Stimulated activated CD4-positive, alpha-beta T cell treated with anti-CD3 and anti-CD28 coated beads, Interleukin-12 subunit alpha, Interleukin-12 subunit beta, amount 100 ng/mL, for 48 hours (primary cell): Measurements from ENCODE around the gene STUB1.

Experiments
- DNase-seq, 3 donors: peaks; one replicate each; pipeline ENCODE4 v3.0.0-alpha.2; 2020; ENCODE audit warnings: low read depth in 2 of 3, low spot score in 1 of 3

Gene STUB1

GRCh38 chr16:711084-711483 lies 30.9 kb downstream of the STUB1 start:
- DNase-seq: no peak

DNA sequence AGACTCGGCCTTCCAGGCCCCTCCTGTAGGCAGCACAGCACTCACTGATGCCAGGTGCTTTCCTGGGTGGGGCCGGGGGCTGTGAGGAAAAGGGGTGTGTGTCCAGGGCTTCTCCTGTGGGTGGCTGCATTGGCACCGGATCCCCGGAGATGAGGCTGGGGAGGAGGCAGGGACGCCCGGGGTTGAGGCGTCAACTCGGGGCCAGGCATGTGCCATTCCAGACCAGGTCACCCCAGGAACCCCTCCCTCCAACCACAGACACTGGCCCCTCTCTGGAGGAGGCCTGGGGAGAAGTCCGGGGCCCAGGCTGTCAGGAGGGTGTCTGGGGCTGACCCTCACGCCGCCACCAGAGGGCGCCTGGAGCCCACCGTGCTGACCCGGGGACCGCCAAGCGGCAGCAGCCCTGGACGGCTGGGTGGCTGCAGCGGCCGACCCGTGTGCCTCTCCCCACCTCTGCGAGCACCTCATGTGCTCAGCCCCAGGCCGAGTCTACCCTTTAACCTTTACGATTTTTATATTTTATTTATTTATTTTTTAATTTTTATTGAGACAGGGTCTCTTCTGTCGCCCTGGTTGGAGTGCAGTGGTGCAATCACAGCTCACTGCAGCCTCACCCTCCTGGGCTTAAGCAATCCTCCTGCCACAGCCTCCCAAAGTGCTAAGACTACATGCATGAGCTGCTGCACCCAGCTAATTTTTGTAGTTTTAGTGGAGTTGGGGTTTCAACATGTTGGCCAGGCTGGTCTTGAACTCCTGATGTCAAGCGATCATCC lies 31.5 kb downstream of the STUB1 start:
- peak; percentile 47 to 75 (median 70) for DNase-seq

DNA sequence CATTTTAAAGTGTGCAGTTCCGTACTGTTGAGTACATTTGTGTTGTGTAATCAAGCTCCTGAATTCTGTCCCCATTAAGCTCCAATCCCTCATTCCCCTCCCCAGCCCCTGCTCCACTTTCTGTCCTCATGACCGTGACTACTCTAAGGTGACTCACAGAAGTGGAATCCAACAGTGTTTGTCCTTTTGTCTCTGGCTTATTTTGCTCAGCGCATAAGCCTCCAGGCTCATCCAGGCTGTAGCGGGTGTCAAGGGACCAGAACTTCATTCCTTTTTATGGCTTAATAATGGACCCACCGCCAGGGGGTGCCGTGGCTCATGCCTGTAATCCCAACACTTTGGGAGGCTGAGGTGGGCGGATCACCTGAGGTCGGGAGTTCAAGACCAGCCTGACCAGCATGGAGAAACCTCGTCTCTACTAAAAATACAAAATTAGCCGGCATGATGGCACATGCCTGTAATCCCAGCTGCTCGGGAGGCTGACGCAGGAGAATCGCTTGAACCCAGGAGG lies 32.6 kb downstream of the STUB1 start:
- DNase-seq: peak; percentile 55 to 64 (median 61)

GRCh38 chr16:714079-714478 lies 33.9 kb downstream of the STUB1 start:
- DNase-seq: no peak

- DNase-seq: peak; percentile 71 to 91 (median 86)
Measured at GRCh38 chr16:714558-715476, 34.6 kb downstream of the STUB1 start, which contains the start of gene METRN. TSS of gene METRN (plus strand) at chr16:715118. CDS start at chr16:715290, 172 bp downstream.

DNA sequence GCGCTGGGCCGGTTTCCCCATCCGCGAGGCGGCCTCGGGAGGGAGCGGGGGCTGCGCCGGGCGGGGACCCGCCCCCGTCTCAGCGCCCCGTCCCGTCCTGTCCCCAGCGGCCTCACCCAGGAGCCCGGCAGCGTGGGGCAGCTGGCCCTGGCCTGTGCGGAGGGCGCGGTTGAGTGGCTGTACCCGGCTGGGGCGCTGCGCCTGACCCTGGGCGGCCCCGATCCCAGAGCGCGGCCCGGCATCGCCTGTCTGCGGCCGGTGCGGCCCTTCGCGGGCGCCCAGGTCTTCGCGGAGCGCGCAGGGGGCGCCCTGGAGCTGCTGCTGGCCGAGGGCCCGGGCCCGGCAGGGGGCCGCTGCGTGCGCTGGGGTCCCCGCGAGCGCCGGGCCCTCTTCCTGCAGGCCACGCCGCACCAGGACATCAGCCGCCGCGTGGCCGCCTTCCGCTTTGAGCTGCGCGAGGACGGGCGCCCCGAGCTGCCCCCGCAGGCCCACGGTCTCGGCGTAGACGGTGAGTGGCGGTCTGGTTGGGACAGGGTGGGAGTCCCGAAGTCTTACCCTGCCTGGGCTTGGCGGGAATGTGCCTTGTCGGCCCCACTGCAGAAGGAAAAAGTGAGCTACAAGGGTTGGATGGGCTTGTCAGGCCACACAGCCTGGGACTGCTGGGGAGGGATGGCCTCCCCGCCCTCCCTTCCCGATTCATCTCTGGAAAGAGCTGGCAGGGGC lies 35.4 kb downstream of the STUB1 start:
- no peak for DNase-seq

- no peak for DNase-seq
Measured at GRCh38 chr16:716200-716568, 36.0 kb downstream of the STUB1 start.

- DNase-seq: no peak
Measured at GRCh38 chr16:716768-717325, 36.6 kb downstream of the STUB1 start.

DNA sequence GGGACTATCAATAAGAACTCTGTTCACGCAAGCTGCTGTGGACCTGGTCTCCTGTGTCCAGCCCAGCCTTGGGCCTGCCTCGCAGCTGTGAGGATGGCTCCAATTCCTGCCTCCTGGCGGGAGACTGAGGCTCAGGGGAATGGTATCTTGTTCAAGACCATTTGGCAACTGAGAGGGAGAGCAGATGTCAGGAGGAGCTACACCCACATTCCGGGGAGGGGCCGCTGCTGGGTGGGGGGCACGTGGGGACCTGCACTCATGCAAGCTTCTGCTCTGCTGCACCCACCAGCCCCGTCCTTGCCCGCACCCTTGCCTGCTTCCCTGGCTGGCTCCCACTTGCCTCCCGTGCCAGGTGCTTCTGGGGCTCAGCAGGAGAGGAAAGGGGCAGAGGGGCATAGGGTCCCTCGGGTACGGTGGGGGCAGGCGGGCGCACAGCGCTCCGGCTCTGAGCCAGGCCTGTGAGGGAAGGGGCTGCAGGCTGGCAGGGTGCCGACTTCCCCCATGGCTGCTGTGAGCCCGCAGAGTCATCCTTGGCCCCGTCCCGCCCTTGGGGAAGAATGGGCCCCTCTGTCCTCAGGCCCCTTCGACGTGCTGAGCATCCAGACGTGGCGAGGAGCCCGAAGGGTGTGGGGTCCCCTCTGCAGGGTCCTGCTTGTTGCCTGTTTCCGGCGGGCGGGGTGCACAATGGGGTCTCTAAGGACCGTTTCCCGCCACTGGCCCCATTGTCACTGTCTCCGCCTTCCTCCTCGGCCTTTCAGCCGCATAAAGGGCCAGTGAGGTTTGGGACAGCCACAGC lies 37.4 kb downstream of the STUB1 start:
- no peak for DNase-seq

DNA sequence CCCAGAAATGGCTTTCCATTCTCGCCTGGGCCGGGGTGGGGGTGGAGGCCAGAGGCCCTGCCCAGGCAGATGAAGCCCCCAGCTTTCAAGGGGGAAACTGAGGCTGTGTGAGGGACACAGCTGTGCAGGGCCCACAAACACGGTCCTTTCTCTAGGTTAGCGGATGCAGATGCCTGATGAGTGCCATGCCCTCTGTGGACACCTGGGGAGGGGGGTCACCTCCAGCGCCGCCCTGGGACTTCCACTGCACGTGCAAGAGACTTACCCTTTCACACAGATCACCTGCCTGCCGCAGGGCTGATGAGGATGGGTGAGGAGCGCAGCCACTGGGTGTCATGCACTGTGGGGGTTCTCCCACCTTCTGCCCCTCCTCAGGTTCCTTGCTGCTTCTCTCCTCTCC lies 38.2 kb downstream of the STUB1 start:
- no peak for DNase-seq

DNA sequence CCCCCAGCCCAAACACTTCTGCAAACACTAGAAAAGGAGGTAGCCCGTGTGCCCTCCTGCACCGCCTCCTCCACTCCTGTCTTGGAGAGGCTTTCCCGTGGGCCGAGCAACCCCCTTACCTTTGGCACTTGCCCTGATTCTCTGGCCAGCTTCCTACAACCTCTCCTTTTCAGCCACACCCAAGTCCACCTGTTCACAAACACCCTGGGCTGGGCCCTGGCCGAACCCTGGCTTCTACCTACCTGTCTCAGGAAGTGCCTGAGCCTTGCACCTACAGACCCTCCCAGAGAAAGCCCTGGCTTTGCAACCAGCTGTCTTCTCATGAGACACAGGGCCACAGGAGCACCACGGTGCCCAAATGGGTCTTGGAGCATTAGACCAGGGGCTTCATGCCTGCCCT lies 38.7 kb downstream of the STUB1 start:
- DNase-seq: no peak

- no peak for DNase-seq
Measured at GRCh38 chr16:719815-720446, 39.7 kb downstream of the STUB1 start.

DNA sequence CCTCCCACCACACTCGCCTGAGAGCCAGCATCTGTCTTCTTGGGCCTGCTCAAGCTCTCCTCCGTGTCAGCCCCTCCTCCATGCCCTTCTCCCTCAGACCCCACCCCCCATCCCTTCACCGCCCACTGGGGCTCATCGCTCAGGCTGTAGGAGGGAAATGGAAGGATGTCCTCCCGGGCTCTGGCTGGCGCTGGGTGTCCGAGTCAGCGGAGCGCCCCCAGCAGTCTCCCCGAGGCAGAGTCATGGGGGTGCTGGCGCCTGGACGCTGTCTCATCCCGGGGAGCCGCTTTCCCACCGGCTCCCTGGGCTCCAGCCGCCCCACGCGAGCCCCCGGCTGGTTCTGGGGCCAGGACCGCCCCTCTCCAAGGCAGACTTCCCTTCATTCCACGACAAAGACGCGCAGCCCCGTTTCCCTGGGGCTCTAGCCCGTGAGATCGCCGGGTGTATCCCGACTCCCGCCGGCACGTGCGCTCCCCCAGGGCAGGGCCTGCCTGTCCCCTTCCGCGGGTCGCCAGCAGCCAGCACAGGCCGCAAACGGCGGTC lies 40.3 kb downstream of the STUB1 start:
- DNase-seq: peak in 1 of 3 donors; percentile 28

GRCh38 chr16:720990-721764 lies 41.0 kb downstream of the STUB1 start, which contains the start of gene ANTKMT:
TSS of gene ANTKMT (plus strand) at chr16:721146. CDS start at chr16:721275, 129 bp downstream.
- peak; percentile 50 to 74 (median 52) for DNase-seq

DNA sequence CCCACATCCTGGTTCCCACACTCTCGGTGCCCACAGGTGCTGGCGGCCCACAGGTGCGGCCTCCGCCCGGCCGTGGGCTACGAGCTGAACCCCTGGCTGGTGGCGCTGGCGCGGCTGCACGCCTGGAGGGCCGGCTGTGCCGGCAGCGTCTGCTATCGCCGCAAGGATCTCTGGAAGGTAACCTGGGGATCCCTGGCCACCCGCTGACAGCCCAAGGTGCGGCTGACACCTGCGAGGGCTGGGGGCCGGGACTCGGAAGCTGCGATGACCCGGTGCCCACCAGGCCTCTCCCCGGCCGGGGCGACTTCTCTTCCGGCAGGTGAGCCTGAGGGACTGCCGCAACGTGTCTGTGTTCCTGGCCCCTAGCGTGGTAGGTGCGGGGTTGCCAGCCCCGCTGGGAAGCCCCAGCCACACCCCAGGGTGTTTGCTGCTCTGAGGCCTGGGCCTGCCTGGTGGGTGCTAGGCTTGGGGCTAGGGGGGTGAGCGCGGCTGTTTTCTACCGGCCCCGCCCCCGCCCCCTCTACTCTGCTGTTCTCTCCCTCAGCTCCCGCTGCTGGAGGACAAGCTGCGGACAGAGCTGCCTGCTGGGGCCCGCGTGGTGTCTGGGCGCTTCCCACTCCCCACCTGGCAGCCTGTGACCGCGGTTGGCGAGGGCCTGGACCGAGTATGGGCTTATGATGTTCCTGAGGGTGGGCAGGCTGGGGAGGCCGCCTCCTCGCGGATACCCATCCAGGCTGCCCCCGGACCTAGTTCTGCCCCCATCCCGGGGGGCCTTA lies 41.7 kb downstream of the STUB1 start:
- DNase-seq: no peak

DNA sequence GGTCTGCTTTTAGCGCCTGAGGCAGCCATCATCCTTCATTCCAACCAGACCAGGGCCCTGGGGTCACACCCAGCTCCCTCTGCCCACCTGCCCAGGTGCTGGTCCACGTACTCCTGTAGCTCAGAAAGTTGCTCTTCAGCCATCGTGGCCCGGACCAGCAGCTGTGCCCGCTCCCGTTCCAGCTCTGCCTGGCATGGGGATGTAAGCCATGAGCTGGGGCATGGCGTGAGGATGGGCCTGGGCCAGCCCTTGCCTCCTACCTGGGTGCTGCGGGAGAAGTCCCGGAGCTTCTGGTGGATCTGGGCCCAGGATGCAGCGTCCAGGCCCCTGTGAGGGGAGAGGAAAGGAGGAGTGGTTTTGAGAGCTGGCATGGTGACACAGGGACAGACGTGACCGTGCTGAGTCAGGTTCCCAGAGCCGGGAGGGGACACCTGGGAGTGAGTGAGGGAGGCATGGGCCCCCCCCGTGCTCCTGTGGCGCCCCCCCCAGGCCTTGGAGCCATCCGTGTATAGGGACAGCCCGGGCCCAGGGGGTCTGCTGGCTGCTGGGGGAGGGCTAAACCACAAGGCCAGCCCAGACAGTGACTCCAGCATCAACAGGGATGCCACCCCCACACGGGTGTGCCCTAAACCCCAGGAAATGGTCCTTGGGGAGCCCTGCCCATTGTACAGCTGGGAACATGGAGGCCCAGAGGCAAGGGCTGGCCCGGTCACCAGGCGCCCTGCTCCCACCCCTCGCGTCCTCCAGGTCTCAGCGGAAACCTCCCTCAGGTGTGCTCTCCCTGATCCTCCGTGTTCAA lies 42.8 kb downstream of the STUB1 start:
- no peak for DNase-seq

DNA sequence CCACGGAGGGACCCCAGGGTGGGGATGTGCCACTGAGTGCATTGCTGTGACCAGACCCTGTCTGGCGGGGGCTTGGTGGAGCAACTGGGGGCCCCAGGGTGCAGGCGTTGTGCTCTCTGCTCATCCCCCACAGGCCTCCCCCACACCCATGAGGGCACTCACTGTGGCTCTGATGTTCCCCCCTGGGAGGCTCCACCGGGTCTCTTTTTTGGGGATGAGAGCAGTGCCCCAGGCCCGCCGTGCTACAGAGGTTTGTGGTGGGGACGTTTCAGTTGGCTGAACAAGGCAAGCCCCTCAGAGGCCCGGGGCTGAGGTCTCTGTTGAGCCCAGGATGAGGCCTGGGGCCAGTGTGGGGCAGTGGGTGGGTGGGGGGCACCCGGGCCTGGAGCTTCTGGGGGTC lies 43.5 kb downstream of the STUB1 start:
- DNase-seq: no peak
